Raji (cell line): ENCODE results near the gene ARL11.

ENCODE experiments used
- POLR2A ChIP-seq: IDR thresholded peaks from 2 replicates; pipeline ENCODE4 v1.6.1; 2011; ENCODE audit warnings: low read depth, low read length, control low read depth; ENCODE audit not compliant: insufficient read depth

ARL11 gene

DNA sequence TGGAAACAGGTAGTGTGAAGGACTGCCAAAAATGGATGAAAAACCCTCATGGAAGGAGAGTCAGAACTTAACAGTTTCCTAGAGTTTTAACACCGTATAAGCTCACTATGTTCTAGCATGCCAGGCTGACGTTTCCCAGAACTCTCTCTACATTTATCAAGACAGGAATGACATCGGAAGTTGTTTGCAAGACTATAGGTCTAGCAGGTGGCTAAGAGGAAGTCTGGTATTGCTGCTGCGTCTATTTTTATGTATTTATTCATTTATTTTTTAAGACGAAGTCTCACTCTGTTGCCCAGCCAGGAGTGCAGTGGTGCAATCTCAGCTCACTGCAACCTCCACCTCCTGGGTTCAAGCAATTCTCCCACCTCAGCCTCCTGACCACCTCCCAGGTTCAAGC lies 20.5 kb upstream of the ARL11 start:
- no peak for TF ChIP-seq POLR2A

DNA sequence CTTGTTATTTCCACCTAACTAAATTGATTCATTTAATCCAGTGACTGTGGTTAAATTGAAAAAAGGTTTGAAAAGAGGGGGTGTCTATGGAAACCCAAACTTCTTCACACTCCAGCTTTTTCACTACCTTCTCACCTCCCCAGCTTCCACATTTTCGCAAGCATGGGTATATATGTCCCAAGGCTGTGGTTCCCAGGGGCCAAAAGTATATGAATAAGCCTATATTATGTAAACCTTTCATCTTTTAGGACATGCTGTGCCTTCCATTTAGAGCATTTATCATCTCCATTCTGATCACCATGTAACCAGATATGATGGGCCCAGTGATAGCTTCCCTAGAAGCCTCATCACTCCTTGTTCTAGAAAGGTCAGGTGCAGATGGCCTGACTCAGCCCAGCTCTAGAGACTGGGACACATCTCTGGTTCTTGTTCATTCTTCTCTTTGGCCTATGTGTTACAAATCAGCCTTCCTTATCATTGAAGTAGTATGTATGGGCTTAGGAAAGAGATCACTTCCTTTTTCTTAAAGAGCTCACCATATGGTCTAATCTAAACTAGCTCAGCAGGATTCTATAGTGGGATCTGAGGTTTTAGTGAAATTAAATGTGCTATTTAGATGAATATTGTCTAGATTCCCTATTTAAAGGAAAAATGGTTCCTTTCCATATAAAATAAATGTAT lies 19.5 kb upstream of the ARL11 start:
- no peak for TF ChIP-seq POLR2A

DNA sequence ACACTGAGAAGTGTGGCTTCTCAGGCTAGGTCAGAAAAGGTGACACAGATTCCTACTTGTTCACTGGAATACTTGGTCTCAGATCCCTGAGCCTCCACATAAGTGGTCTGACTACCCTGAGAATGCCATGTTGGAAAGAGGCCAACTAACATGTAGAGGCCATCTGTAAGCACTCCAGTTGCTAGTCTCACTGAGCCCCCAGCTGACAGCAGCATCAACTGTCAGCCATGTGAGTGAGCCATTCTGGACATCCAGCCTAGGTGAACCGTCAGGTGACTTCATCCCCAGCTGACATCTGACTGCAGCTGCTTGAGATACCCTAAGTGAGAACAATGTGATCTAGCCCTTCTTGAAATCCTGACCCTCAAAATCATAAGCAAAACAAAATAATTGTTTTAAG lies 18.1 kb upstream of the ARL11 start:
- TF ChIP-seq POLR2A, result no peak

DNA sequence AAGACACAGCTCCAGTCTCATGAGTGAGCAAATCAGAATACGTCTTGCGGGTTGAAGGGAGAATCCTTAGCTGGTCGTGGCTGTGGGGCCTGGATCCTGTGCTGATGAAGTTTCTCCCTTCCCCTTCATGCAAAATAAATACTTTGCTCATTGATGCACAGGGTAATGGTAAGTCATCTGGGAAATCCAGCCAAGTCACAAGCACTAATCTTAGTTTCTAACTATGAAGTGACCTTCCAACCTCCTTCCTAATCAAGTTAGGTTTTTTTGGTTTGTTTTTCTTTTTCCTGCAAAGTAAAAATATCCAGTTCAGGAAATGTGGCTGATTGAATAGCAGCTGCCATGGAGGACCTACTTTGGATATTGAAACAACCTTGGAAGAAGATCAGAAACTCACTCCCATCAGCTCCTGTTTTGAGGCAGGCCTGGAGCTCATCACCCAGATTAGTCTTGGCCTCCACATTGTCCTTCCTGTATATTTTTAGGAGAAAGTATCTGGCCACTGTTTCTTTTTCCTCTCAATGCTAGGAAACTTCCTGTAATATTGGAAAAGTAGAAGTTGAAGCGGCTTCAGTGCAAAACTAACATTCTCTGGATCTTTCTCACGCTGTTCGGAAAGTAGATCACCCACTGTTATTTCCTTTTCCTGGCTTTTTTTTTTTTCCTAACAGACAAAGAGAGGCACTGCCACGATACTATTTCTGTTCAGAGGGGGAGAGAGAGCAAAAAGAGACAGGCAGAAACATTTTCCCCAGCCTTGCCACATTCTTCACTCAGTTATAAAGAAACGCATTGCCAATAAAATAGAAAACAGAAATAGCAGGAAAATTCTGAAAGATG lies 12.3 kb upstream of the ARL11 start:
- TF ChIP-seq POLR2A, result no peak

DNA sequence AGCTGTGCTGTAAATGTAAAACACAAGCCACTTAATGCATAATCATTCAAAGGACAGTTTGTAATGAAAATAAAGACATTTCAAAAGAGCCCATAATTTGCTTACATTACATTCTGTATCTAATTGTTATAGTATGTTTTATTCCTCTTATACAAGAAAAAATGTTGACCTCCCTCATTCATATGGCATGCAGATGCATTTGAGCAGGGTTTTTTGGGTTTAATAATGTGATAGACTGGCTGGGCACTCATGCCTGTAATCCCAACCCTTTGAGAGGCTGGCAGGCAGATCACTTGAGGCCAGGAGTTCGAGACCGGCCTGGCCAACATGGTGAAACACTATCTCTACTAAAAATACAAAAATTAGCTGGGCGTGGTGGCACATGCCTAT lies 11.6 kb upstream of the ARL11 start:
- TF ChIP-seq POLR2A, result no peak

DNA sequence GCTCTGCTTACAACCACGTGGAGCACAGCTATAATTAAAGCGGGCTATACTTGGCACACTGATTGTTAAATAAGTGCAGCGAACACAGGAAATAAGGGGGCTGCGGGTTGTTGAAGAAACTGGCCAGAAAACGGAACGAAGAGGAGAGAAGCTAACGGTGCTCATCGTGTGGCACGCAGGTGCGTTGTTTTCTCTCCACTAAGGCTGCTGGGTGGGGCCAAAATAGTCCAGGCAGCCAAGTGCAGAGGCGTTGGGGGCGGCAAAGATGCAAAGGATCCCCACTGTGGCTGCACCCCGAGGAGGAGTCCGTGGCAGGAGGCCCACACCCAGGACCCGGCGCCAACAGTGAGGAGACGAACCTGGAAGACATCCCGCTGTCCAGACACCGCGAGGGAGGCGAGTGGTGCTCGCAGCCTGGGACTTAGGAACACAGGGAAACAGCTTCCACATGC lies 8.1 kb upstream of the ARL11 start:
- peak; percentile 68 for TF ChIP-seq POLR2A

DNA sequence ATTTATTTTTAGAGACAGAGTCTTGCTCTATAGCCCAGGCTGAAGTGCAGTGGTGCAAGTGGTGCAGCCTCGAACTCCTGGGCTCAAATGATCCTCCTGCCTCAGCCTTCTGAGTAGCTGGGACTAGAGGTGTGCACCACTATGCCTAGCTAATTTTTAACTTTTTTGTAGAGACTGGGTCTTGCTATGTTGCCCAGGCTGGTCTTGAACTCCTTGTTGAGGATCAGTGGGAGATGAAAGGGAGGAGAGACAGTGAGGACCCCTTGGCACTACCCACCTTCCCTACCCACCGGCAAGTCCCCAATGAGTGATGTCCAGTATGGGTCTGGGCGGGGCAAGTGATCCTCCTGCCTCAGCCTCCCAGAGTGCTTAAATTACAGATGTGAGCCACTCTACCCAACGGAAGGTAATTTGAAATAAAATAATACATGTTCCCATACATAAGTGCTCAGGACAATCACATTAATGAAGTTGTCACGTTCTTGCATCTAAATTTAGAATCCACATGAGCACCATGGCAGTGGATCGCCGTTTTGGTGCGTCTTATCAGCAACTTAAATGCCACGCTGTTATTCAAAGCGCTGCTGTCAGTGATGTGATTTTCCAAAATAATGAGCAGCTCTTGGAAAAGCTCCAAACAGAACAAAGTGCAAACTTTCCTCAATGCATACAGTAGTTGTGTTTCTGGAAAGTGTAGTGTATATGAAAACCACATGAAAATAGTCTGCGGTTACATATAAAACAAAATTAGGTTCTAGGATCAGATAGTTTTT lies 5.9 kb upstream of the ARL11 start:
- TF ChIP-seq POLR2A, result no peak

DNA sequence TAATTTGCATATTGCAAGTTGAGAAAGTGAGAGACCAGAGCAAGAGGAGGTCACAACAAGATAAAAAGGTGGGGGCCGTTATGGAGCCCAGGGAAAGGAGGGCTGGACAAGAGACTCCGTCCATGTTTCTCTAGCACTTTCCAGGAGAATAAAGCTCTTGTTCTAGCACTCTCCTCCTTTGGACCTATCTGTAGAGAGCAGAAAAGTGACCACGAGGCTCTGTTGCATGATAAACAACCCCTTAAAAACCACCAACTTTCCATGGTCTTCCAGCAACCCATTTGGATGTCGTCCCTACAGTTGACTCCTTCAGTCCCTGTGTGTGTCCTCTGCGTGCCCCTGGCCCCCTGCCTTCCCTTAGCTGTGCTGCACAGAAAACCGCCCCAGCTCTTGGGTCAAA lies 4.1 kb upstream of the ARL11 start:
- TF ChIP-seq POLR2A, result no peak

DNA sequence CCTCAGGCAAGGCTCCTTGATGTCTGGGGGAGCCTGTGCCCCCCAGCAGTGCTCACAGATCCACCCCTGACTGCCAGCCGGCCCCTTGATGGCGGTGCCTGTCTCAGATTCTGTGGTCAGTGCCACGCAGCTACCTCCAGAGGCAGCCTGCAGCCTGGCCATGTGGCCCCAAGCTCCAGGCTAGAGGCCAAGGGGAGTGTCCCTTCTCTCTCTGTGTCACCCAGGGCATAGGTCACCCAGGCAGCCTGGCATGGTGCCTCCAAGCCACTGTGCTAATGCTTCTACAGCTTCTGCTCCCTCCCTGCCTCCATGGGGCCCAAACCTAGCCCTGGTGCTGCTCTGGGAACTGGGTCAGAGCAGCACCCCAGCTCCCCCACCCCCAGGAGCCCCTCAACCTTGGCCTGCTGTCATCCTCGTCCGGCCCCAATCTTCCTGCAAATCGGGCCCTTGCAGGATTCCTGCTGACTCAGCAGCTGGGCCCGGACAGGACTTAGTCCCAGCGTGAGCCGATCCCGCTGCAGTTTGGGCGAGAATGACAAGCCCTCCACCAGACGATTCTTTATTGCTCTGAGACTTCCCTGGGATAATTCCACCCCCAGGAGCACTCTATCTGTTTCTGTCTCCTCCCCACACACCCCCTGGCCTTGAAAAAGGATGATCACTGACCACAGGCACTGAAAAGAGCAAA lies 2.8 kb upstream of the ARL11 start:
- TF ChIP-seq POLR2A, result no peak

DNA sequence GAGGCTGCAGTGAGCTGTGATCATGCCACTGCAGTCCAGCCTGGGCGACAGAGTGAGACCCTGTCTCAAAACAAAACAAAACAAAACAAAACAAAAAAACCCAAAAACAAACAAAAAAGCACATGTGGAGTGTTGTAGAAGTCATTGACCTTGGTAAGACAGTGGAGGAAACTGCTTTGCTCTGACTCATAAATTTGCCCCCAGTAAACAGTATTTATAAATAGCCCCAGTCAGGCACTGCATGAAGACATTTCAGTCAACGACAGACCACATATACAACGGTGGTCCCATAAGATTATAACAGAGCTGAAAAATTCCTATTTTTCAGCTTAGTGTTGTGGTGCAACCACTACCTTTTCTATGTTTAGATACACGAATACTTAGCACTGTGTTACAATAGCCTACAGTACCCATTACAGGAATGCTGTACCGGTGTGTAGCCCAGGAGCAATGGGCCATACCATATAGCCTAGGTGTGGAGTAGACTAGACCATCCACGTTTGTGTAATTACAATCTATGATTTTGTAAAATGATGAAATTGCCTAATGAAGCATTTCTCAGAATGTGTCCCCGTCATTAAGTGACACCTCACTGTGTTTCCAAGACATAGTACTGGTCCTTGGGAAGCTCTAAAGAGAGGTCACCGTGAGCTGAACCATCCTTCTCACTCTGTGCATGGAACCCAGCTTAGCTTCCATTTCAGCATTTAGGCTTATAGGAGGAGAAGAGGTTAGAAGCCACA lies 1.1 kb downstream of the ARL11 start:
- TF ChIP-seq POLR2A, result no peak

DNA sequence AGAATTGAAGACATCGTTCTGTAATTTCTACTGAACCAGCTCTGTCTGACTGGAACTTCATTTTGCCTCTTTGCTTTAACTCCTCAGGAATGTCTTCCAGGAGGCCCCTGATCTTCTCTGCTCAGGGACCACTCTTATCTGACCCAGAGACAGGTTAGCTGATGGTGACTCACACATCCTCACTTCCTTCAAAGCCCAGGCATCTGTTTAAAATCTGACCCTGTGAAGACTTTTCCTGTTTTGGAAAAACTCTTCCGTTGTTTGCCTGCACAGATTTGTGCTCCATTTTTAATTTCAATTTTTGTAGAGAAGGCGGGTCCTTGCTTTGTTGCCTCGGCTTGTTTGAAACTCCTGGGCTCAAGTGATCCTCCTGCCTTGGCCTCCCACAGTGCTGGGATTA lies 1.6 kb downstream of the ARL11 start:
- TF ChIP-seq POLR2A, result no peak

DNA sequence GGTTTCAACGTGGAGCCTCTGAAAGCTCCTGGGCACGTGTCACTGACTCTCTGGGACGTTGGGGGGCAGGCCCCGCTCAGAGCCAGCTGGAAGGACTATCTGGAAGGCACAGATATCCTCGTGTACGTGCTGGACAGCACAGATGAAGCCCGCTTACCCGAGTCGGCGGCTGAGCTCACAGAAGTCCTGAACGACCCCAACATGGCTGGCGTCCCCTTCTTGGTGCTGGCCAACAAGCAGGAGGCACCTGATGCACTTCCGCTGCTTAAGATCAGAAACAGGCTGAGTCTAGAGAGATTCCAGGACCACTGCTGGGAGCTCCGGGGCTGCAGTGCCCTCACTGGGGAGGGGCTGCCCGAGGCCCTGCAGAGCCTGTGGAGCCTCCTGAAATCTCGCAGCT lies 2.3 kb downstream of the ARL11 start:
- TF ChIP-seq POLR2A, result no peak

DNA sequence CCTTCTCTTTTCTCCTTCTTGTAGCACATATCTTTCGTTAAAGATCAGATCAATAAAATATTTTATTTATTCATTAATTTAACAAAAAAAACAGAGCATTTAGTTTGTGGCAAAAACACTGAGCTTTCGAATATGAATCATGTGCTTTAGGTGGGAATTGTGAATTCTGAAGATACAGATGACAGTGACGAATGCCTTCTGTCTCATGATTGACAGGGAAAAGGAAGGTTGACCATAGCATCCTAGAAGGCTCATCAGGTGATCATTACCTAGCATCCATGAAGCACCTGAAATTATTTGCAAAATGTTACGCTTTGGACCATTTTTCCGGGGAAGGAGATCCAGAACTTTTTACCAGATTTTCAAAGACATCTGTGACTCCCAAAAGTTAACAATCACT lies 3.8 kb downstream of the ARL11 start:
- no peak for TF ChIP-seq POLR2A

DNA sequence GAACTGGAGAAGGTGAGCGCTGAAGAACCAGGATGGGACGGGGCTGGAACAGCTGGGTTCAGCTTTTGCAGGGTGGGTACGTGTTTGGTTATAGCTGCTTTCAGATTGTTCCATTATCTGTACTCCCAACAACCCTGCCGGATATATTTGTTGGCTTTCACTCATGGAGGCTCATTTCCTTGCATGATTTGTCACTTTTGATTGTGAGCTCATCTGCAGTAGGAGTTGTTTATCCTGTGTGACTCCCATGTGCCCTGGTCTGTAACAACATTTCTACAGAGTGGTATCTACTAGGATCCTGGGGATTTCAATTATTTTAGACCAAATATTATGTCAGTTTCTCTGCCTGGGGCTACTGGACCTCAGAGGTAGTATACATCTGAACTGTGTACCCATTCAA lies 5.4 kb downstream of the ARL11 start:
- no peak for TF ChIP-seq POLR2A

DNA sequence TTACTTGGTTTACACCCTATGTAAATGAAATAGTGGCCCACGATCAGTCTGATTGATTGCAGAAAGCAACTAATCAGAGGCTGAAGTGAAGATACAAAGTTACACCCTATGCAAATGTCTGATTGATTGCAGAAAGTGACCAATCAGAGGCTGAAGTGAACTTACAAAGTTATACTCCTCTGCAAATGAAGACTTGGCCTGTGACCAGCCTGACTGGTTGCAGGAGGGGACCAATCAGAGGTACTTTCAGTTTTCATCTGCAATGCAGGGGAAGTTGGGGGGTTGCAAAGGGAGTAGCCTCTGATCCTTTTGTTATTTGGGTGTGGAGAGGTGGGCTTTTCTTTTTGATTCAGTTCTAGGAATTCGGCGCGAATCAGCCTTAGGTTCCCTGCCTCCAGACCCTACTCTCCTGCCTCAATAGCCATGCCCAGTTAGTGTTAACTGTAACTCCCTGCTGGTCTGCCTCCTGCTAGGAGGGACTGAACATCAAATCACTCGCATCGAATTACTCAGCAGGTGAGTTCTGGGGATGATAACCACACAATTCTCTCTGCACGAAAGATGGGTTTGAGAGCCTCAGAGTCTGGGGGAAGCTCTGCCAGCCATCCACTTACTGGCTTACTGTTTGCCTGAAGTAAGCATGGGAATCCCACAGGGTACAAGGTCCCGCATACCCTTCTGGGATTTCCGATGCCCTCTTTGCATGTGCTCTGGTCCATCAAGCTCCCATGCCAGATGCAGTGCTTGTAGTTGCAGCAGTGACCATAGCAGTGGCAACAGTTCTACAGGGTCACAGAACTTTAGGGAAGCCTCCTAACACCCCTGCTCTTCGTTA lies 7.5 kb downstream of the ARL11 start:
- TF ChIP-seq POLR2A, result no peak
